Measurements from ENCODE around the gene HSD11B1L.
A peak's percentile ranks its signal among the peaks of the same experiment; 100 is the strongest.

HSD11B1L gene

GRCh38 chr19:5667751-5668271, 13.0 kb upstream of the HSD11B1L start:
- no peak for DNase-seq (ENCODE audit: low read depth)

DNA sequence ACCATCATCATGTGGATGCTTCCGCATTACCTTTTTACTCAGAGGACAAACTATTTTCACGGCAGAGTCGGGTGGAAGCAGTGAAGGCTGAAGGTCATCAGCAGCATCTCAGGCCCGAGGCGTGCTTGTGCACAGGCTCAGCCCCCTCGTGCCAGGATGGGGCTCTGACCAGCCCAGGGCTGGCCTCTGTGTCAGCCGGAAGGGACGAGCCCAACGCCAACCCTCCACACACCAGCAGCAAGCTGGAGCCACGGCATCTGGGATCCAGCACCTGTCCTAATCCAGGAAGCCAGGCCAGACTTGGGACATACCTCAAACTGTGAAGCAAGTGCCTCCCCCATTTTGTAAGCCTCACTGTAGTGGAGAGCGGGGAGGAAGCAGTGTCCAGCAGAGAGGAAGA, 11.6 kb upstream of the HSD11B1L start:
- no peak for DNase-seq (ENCODE audit: low read depth)

DNA sequence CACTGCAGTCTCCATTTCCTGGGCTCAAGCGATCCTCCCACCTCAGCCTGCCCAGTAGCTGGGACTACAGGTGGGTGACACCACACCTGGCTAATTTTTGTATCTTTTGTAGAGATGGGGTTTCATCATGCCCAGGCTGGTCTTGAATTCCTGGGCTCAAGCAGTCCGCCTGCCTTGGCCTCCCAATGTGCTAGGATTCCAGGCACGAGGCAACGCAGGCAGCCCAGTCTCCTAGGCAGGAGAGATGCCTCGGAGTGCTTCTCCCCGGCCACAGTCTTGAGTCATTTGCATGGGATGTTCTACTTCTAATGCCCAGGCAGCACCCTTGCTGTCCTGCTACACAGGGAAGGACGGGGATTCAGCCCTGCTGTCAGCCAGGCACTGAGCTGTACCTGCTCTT, 9.2 kb upstream of the HSD11B1L start:
- no peak for DNase-seq (ENCODE audit: low read depth)

- DNase-seq (ENCODE audit: low read depth), result no peak
Observed at GRCh38 chr19:5672708-5673459, 7.9 kb upstream of the HSD11B1L start.

- DNase-seq (ENCODE audit: low read depth), result no peak
Observed at GRCh38 chr19:5673752-5674151, 7.1 kb upstream of the HSD11B1L start.

DNA sequence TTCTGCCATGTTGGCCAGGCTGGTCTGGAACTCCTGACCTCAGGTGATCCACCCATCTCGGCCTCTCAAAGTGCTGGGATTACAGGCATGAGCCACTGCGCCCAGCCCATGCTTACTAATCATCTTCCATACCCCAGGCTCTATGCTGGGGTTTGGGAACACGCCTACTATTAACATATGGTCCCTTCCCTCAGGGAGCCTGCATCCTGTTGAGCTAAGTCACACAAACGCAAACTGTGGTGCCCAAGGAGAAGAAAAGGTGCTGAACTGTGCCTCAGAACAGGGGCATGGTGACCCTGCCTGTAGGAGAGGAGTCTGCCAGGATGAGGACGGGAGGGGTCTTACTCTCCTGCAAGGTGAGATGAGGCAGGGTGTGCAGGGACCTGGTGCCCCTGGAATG, 6.1 kb upstream of the HSD11B1L start:
- DNase-seq (ENCODE audit: low read depth), result no peak

DNA sequence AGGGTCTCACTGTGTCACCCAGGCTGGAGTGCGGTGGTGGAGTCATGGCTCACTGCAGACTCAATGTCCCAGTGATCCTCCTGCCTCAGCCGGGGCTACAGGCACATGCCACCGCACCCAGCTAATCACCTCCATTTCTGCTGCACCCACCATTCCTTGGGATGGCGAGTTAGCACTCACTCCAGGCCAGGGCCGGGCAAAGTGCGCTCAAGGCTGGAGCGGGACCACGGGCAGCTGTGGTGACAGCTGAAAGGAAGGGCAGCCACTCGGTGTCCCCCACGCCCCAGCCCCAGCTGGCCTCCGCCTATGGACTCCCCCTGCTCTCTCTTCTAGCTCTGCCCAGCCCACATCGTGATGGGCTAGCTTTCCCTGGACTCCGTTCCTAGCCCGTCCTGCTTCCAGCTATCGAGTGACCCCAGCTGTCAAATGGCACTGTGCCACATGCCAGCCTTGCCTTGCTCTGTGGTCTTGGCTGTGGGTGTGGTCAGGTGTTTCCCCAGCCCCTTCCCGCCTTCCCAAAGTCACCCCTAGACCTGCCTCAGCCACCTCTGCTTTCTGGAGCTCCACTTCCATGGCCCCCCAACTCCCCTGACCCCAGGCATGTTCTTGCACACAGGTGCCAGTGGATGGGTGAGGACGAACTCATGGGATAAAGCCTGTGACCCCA, 4.6 kb upstream of the HSD11B1L start:
- DNase-seq (ENCODE audit: low read depth), result no peak

DNA sequence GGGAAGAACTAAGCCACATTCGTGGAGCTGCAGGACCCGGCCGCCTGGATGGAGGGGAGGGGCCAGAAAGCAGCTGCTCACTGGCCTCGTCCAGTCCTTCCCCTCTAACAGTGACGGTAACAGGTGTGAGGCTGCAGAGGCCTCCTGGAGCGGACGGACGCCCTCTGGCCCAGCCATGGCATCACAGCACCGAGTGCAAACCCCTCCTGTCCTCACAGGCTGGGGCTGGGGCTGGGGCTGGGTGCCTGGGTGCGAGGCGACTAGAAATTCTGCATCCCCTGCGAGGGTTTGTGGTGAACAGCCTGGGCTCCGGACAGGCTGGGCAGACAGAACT, 4.1 kb upstream of the HSD11B1L start:
- no peak for DNase-seq (ENCODE audit: low read depth)

- DNase-seq (ENCODE audit: low read depth), result no peak
Observed at GRCh38 chr19:5677136-5677535, 3.7 kb upstream of the HSD11B1L start.

GRCh38 chr19:5677580-5677979, 3.2 kb upstream of the HSD11B1L start:
- no peak for DNase-seq (ENCODE audit: low read depth)

GRCh38 chr19:5678071-5678718, 2.6 kb upstream of the HSD11B1L start:
- no peak for DNase-seq (ENCODE audit: low read depth)

DNA sequence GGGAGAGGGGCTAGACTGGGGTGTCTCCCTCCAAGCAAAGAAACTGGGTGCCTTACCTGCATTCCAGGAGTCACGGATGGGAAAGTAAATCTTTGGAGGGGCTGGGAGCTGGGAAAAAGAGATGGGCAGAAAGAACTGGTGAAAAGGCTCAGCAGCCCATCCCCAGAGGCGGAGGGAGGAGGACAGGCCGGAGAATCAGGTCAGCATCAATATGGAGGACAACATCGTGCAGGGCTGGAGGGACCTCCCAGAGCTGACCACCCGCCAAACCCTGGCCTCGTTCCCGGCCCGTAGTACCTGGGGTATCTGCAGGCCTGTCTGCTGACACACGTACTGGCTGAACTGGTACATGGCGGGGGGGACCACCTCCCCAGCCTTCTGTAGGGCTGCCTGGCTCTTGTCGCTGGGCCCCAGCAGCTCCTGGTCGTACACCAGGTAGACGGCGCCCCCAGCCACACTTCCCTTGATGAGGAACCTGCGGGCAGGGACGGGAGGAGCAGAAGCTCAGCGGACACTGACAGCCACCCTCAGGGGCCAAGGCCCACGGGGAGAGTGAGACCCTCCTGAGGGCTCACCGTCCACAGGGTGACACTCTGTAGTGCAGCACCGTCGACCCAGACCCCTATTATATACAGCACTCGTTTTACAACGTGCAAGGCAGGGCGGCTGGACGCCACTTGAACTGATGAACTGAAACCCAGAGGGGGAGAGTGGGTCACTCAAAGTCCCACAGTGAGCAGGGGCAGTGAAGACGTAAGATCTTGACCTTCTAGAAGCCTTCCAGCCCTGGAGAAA, 1.3 kb upstream of the HSD11B1L start:
- DNase-seq (ENCODE audit: low read depth), result no peak

DNA sequence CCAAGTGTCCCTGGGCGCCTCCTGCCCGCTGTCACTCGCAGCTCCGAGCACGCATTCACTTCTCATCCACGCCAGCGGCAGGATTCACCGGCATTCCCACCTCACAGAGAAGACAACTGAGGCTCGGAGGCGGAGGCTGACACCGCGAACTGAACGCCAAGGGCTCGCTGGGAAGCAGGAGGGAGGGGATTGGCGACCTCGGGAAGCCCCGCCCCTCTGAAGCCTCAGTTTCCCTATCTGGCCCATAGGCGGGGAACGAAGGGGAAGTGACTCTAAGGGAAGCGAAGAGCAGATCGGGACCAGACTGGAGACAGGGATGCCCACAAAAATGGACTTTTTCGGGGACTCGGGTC, 767 bp upstream of the HSD11B1L start:
- DNase-seq (ENCODE audit: low read depth), result no peak

- DNase-seq (ENCODE audit: low read depth), result no peak
Observed at GRCh38 chr19:5681391-5682106, 722 bp downstream of the HSD11B1L start.

GRCh38 chr19:5682107-5682482, 1.3 kb downstream of the HSD11B1L start:
- DNase-seq (ENCODE audit: low read depth), result no peak

DNA sequence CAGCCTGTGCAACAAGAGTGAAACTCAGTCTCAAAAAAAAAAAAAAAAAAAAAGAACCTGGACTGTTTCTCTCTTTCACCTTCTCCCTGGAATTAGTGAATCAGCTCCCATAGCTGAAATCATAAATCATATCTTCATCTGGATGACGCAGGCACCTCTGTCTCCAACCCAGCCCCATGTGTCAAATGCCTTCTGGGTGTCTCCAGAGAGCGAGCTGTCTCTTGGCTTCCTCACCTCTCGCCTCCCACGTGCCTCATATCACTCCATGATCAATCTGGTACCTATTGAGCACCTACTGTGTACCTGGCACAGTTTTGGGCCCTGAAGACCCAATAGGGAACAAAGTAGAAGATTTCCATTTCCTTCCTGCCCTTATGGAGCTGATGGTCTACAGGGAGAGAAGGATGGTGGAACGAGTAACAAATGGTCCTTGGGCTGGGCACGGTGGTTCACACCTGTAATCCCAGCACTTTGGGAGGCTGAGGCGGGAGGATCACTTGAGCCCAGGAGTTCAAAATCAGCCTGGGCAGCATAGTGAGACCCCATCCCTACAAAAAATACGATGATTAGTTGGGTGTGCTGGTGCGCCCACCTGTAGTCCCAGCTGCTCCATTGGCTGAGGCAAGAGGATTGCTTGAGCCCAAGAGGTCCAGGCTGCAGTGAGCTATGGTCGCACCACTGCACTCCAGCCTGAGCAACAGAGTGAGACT, 2.5 kb downstream of the HSD11B1L start:
- no peak for DNase-seq (ENCODE audit: low read depth)

DNA sequence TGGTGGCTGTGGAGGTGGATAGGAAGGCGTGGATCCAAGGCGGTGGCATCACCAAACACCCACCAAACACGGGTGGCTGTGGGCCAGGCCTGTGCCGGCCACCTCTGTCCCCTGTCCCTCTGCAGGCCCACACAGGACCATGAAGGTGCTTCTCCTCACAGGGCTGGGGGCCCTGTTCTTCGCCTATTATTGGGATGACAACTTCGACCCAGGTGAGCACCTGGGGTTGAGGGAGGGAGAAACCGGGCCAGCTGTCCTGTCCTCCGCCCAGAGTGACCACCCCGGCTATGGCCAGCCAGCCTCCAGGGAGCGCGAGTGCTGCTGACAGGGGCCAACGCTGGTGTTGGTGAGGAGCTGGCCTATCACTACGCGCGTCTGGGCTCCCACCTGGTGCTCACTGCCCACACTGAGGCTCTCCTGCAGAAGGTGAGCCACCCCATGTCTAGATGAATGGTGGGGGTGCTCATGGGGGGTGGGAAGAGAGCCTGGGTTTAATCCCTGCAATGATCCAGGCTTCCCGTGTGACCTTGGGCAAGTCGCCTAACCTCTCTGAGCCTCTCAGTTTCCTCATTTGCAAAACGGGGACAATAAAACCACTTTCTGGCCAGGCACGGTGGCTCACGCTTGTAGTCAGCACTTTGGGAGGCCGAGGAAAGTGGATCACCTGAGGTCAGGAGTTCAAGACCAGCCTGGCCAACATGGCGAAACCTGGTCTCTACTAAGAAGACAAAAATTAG, 4.0 kb downstream of the HSD11B1L start:
- DNase-seq (ENCODE audit: low read depth), result no peak

DNA sequence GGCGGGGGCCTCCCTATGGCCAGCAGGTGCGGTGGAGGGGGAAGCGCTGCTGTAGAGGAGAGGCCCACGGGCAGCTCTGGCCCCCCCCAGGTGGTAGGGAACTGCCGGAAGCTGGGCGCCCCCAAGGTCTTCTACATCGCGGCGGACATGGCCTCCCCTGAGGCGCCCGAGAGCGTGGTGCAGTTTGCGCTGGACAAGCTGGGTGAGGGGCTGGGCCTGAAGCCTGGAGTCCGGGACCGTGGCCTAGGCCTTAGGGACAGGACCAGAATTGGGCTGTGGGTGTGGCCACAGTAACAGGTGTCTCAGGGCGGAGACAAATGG, 5.5 kb downstream of the HSD11B1L start:
- DNase-seq (ENCODE audit: low read depth), result no peak

DNA sequence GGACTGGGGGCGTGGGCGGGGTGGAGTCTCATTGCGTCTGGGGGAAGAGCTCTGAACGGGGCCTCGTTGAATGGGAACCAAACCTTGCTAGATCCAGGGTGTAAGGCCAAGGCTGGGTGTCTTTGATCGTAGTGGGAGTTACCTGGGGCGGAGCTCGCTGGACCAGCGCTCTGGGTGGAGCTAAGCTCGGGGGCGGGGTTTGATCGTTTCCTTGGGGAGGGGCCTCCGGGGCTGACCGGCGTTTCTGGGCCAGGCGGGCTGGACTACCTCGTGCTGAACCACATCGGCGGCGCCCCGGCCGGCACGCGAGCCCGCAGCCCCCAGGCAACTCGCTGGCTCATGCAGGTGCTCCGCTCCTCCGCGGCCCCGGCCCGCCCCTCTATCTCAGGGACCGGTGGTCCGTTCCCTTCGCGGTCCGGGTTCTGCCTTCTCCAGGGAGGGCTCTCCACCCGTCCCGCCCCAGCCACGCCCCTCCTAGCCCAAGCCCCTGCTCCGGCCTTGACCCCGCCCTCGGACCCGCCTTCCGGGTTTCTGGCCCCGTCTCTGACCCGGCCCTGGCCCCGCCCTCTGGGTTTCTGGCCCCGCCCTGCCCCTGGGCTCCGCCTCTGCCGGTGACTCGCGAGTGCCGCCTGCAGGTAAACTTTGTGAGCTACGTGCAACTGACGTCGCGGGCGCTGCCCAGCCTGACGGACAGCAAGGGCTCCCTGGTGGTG, 6.0 kb downstream of the HSD11B1L start:
- DNase-seq (ENCODE audit: low read depth), result peak; percentile 84

Data from T follicular helper cell (primary cell).